Loucy (cell line): ENCODE measurements around the gene ATG7.

Source experiments
- H2AFZ ChIP-seq: fragments of 200-600 bp; sonication (generic); 2 replicates; pipeline ENCODE4 v1.6.0; 2016; ENCODE audit warnings: antibody characterized with exemption, mild to moderate bottlenecking, low read length, moderate library complexity
- H3F3A ChIP-seq: fragments of 200-600 bp; 2 replicates; pipeline ENCODE4 v1.6.0; 2016; ENCODE audit warnings: antibody characterized with exemption, low read depth, mild to moderate bottlenecking
- H3K27me3 ChIP-seq: fragments of 200-600 bp; sonication (generic); 2 replicates; pipeline ENCODE4 v1.6.1; 2014; ENCODE audit warnings: low read length, mild to moderate bottlenecking; ENCODE audit not compliant: insufficient read depth, poor library complexity, severe bottlenecking
- H3K36me3 ChIP-seq: fragments of 200-600 bp; sonication (generic); 2 replicates; pipeline ENCODE4 v1.6.1; 2016; ENCODE audit warnings: low read length; ENCODE audit not compliant: insufficient read depth
- H3K4me1 ChIP-seq: fragments of 200-600 bp; sonication (generic); 2 replicates; pipeline ENCODE4 v1.5.1; 2014; ENCODE audit warnings: low read length, mild to moderate bottlenecking; ENCODE audit not compliant: insufficient read depth, poor library complexity, severe bottlenecking
- H3K4me2 ChIP-seq: fragments of 200-600 bp; sonication (generic); 2 replicates; pipeline ENCODE4 v1.6.0; 2014; ENCODE audit warnings: antibody characterized with exemption, low read length, low read depth, mild to moderate bottlenecking; ENCODE audit not compliant: poor library complexity, severe bottlenecking
- H3K4me3 ChIP-seq: fragments of 200-600 bp; sonication (generic); 2 replicates; pipeline ENCODE4 v1.5.1; 2014; ENCODE audit warnings: low read length, mild to moderate bottlenecking, mixed read lengths; ENCODE audit not compliant: poor library complexity, severe bottlenecking
- H3K79me2 ChIP-seq: fragments of 200-600 bp; sonication (generic); 2 replicates; pipeline ENCODE4 v1.6.1; 2014; ENCODE audit warnings: low read length; ENCODE audit not compliant: insufficient read depth
- H3K9ac ChIP-seq: fragments of 200-600 bp; sonication (generic); 2 replicates; pipeline ENCODE4 v1.6.0; 2014; ENCODE audit warnings: mild to moderate bottlenecking, low read depth, low read length, moderate library complexity; ENCODE audit not compliant: poor library complexity, severe bottlenecking
- H3K9me2 ChIP-seq: fragments of 200-600 bp; sonication (generic); replicated peaks from 2 replicates; pipeline ENCODE4 v1.6.1; 2016; ENCODE audit warnings: low read depth, low read length, mixed read lengths
- H3K9me3 ChIP-seq: fragments of 200-600 bp; sonication (generic); 2 replicates; pipeline ENCODE4 v1.6.1; 2014; ENCODE audit warnings: mild to moderate bottlenecking, antibody characterized with exemption, low read length, low read depth; ENCODE audit not compliant: insufficient read depth
- H4K20me1 ChIP-seq: fragments of 200-600 bp; sonication (generic); 2 replicates; pipeline ENCODE4 v1.6.0; 2014; ENCODE audit warnings: antibody characterized with exemption, low read length, mild to moderate bottlenecking; ENCODE audit not compliant: insufficient read depth, poor library complexity, severe bottlenecking
- EZH2phosphoT487 ChIP-seq: fragments of 200-600 bp; IDR thresholded peaks from 2 replicates; pipeline ENCODE4 v1.6.1; 2018; ENCODE audit warnings: antibody characterized with exemption, mild to moderate bottlenecking, moderate library complexity, borderline replicate concordance
- TF ChIP-seq, protein P1 (sequence below): fragments of 200-600 bp; sonication (generic); conservative IDR thresholded peaks from 2 replicates; pipeline ENCODE4 v1.5.1; 2014; ENCODE audit warnings: mild to moderate bottlenecking, antibody characterized with exemption, low read length

The ATG7 gene

GRCh38 chr3:11305509-11305908 lies 33.3 kb downstream of the ATG7 start:
- Histone ChIP-seq H3K27me3 (no peaks in the 10 kb centered on the region), H3K4me1 (peaks cover 26% of the 10 kb centered on the region), H3F3A (no peaks in the 10 kb centered on the region), H3K9ac (no peak overlapping the region), H2AFZ (no peak overlapping the region), H3K4me3 (no peak overlapping the region), H3K79me2 (no peaks in the 10 kb centered on the region), H3K36me3 (peaks cover 33% of the 10 kb centered on the region; the same call in 1 of the 2 replicates), H3K4me2 (no peak overlapping the region), H4K20me1 (no peaks in the 10 kb centered on the region), H3K9me2 (no peaks in the 10 kb centered on the region), H3K9me3 (no peaks in the 10 kb centered on the region)
- no peak for TF ChIP-seq EZH2phosphoT487
- TF ChIP-seq, protein P1, sequence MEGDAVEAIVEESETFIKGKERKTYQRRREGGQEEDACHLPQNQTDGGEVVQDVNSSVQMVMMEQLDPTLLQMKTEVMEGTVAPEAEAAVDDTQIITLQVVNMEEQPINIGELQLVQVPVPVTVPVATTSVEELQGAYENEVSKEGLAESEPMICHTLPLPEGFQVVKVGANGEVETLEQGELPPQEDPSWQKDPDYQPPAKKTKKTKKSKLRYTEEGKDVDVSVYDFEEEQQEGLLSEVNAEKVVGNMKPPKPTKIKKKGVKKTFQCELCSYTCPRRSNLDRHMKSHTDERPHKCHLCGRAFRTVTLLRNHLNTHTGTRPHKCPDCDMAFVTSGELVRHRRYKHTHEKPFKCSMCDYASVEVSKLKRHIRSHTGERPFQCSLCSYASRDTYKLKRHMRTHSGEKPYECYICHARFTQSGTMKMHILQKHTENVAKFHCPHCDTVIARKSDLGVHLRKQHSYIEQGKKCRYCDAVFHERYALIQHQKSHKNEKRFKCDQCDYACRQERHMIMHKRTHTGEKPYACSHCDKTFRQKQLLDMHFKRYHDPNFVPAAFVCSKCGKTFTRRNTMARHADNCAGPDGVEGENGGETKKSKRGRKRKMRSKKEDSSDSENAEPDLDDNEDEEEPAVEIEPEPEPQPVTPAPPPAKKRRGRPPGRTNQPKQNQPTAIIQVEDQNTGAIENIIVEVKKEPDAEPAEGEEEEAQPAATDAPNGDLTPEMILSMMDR: no peak

- Histone ChIP-seq H3K79me2 (no peaks in the 10 kb centered on the region), H3K36me3 (peaks cover 37% of the 10 kb centered on the region; the same call in 1 of the 2 replicates), H3K9me3 (no peaks in the 10 kb centered on the region), H3K4me2 (peak overlapping the region; percentile 58), H4K20me1 (no peaks in the 10 kb centered on the region), H3K27me3 (no peaks in the 10 kb centered on the region), H3K9me2 (no peaks in the 10 kb centered on the region), H3K4me3 (peak overlapping the region; percentile 38), H3K9ac (peak overlapping the region; percentile 40), H2AFZ (no peak overlapping the region), H3K4me1 (peaks cover 26% of the 10 kb centered on the region), H3F3A (no peaks in the 10 kb centered on the region)
- no peak for TF ChIP-seq EZH2phosphoT487
- TF ChIP-seq, protein P1: no peak
Measured at GRCh38 chr3:11306817-11307589, 34.8 kb downstream of the ATG7 start.

GRCh38 chr3:11307830-11308432 lies 35.7 kb downstream of the ATG7 start:
- Histone ChIP-seq H3K4me3 (no peak overlapping the region), H3K27me3 (no peaks in the 10 kb centered on the region), H3K79me2 (no peaks in the 10 kb centered on the region), H3K9me3 (no peaks in the 10 kb centered on the region), H3K4me1 (peaks cover 26% of the 10 kb centered on the region), H3F3A (no peaks in the 10 kb centered on the region), H3K36me3 (peaks cover 40% of the 10 kb centered on the region; the same call in 1 of the 2 replicates), H3K4me2 (no peak overlapping the region), H3K9me2 (no peaks in the 10 kb centered on the region), H3K9ac (no peak overlapping the region), H2AFZ (no peak overlapping the region), H4K20me1 (no peaks in the 10 kb centered on the region)
- TF ChIP-seq, protein P1: no peak
- no peak for TF ChIP-seq EZH2phosphoT487
